Neural cell (in vitro differentiated cells): Measurements from ENCODE around the gene QPCT. TPM values are rescaled to one million over a fixed set of nuclear protein-coding genes. Genes with fewer than 3 reads are reported as not detected.

Experiments used
- H2AFZ ChIP-seq: fragments of 200-600, 300-800 bp; sonication (generic), shearing (Covaris generic); 2 replicates; pipeline ENCODE4 v1.6.0; 2014; ENCODE audit warnings: low read depth, mild to moderate bottlenecking, antibody characterized with exemption, low read length, moderate library complexity
- H3F3A ChIP-seq: fragments of 200-600 bp; shearing (Covaris generic); 2 replicates; pipeline ENCODE4 v1.6.1; 2016; ENCODE audit warnings: mild to moderate bottlenecking, moderate library complexity, mixed read lengths, antibody characterized with exemption, low read length; ENCODE audit not compliant: insufficient read depth, poor library complexity, severe bottlenecking
- H3K27ac ChIP-seq: fragments of 200-600, 300-800 bp; sonication (generic), shearing (Covaris generic); 2 replicates; pipeline ENCODE4 v1.5.1; 2014; ENCODE audit warnings: mild to moderate bottlenecking, low read length, moderate library complexity
- H3K27me3 ChIP-seq: fragments of 300-800, 200-600 bp; sonication (generic), shearing (Covaris generic); 2 replicates; pipeline ENCODE4 v1.6.0; 2014; ENCODE audit warnings: mild to moderate bottlenecking, low read depth, low read length, moderate library complexity; ENCODE audit not compliant: insufficient read depth
- H3K36me3 ChIP-seq: fragments of 300-800, 200-600 bp; sonication (generic), shearing (Covaris generic); 2 replicates; pipeline ENCODE4 v1.5.1; 2014; ENCODE audit warnings: mild to moderate bottlenecking, antibody characterized with exemption, low read length, moderate library complexity; ENCODE audit not compliant: insufficient read depth
- H3K4me2 ChIP-seq: fragments of 300-800, 200-600 bp; sonication (generic), shearing (Covaris generic); 2 replicates; pipeline ENCODE4 v1.6.0; 2014; ENCODE audit warnings: mild to moderate bottlenecking, low read length
- H3K4me3 ChIP-seq: fragments of 300-800, 200-600 bp; sonication (generic), shearing (Covaris generic); 2 replicates; pipeline ENCODE4 v1.5.1; 2014; ENCODE audit warnings: mild to moderate bottlenecking, low read length, moderate library complexity
- H3K79me2 ChIP-seq: fragments of 200-600 bp; shearing (Covaris generic); replicated peaks from 2 replicates; pipeline ENCODE4 v1.6.0; 2014; ENCODE audit warnings: mild to moderate bottlenecking, low read length, moderate library complexity; ENCODE audit not compliant: insufficient read depth
- H3K9ac ChIP-seq: fragments of 300-800, 200-600 bp; sonication (generic), shearing (Covaris generic); 2 replicates; pipeline ENCODE4 v1.6.1; 2016; ENCODE audit warnings: mild to moderate bottlenecking, low read length, mixed read lengths
- H3K9me2 ChIP-seq: fragments of 200-600 bp; shearing (Covaris generic); 2 replicates; pipeline ENCODE4 v1.6.1; 2016; ENCODE audit warnings: mild to moderate bottlenecking, low read length, mixed read lengths; ENCODE audit not compliant: insufficient read depth
- H3K9me3 ChIP-seq: fragments of 200-600, 300-800 bp; sonication (generic), shearing (Covaris generic); 2 replicates; pipeline ENCODE4 v1.6.1; 2016; ENCODE audit warnings: mild to moderate bottlenecking, mixed run types, low read length, moderate library complexity, mixed read lengths
- H4K20me1 ChIP-seq: fragments of 200-600 bp; shearing (Covaris generic); 2 replicates; pipeline ENCODE4 v1.6.1; 2016; ENCODE audit warnings: mild to moderate bottlenecking, mixed run types; ENCODE audit not compliant: insufficient read depth
- EP300 ChIP-seq: fragments of 450-650 bp; conservative IDR thresholded peaks from 2 replicates; pipeline ENCODE4 v1.6.1; 2014; ENCODE audit warnings: antibody characterized with exemption, mild to moderate bottlenecking, moderate library complexity; ENCODE audit not compliant: poor library complexity, severe bottlenecking
- EZH2 ChIP-seq: fragments of 200-600, 300-800 bp; shearing (Covaris generic), sonication (generic); IDR thresholded peaks from 2 replicates; pipeline ENCODE4 v1.6.1; 2014; ENCODE audit warnings: antibody characterized with exemption, low read length, borderline replicate concordance, mild to moderate bottlenecking; ENCODE audit not compliant: insufficient read depth, poor library complexity, severe bottlenecking
- MXI1 ChIP-seq: fragments of 450-650 bp; conservative IDR thresholded peaks from 2 replicates; pipeline ENCODE4 v1.6.1; 2014; ENCODE audit warnings: antibody characterized with exemption, mild to moderate bottlenecking; ENCODE audit not compliant: poor library complexity, severe bottlenecking
- POLR2AphosphoS5 ChIP-seq: IDR thresholded peaks from 2 replicates; pipeline ENCODE4 v1.6.1; 2012
- RAD21 ChIP-seq: fragments of 450-650 bp; conservative IDR thresholded peaks from 2 replicates; pipeline ENCODE4 v1.6.1; 2014; ENCODE audit warnings: antibody characterized with exemption, mild to moderate bottlenecking, moderate library complexity
- SMC3 ChIP-seq: fragments of 450-650 bp; conservative IDR thresholded peaks from 2 replicates; pipeline ENCODE4 v1.6.1; 2014; ENCODE audit warnings: antibody characterized with exemption, mild to moderate bottlenecking, moderate library complexity; ENCODE audit not compliant: poor library complexity
- TAF1 ChIP-seq: IDR thresholded peaks from 2 replicates; pipeline ENCODE4 v1.6.1; 2012; ENCODE audit warnings: low read depth
- polyA plus RNA-seq: library from polyadenylated mRNA; depleted of rRNA; stranded (reverse); fragments of >200 nt; gene quantifications from 2 replicates; pipeline ENCODE4 v1.2.3, GENCODE V29; 2014
- TF ChIP-seq, protein P1 (sequence below): fragments of 450-650 bp; IDR thresholded peaks from 2 replicates; pipeline ENCODE4 v1.5.1; 2014; ENCODE audit warnings: antibody characterized with exemption, mild to moderate bottlenecking, moderate library complexity; ENCODE audit not compliant: poor library complexity, severe bottlenecking
- TF ChIP-seq, protein P2 (sequence below): IDR thresholded peaks from 2 replicates; pipeline ENCODE4 v1.6.1; 2012; ENCODE audit warnings: borderline replicate concordance

Gene QPCT
- polyA plus RNA-seq, 1 donor from 2014 or later, result 2.3 TPM

DNA sequence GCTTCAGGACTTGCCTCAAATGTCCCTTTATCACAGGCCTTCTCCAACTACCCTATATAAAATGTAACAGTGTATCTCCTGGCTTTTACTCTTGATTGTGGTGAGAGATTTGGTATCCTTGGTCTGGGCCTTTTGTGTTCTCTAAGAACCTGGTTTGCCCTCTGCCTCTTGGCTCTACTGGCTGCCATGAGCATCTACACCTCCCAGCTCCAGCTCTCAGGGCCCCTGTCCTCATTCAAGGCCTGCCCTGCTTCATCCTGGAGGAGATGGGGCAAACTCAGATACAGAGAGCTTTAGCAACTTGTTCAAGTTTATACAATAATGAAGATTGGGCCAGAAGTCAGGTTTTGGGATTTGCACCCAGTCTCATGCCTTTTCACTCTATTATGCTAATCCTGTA, 45.0 kb downstream of the QPCT start:
- no peak overlapping the region for H3K4me2 ChIP-seq

GRCh38 chr2:37389989-37390765, 45.7 kb downstream of the QPCT start:
- H4K20me1 ChIP-seq, result no peaks in the 10 kb centered on the region
- no peaks in the 10 kb centered on the region for H3K27me3 ChIP-seq
- no peak overlapping the region for H3K4me3 ChIP-seq
- no peak overlapping the region for H3K9ac ChIP-seq
- H3K4me2 ChIP-seq, result no peak overlapping the region
- TF ChIP-seq POLR2AphosphoS5, result no peak
- TF ChIP-seq EZH2, result no peak
- TF ChIP-seq EP300, result no peak
- TF ChIP-seq TAF1, result no peak
- TF ChIP-seq SMC3, result no peak
- TF ChIP-seq, protein P1, sequence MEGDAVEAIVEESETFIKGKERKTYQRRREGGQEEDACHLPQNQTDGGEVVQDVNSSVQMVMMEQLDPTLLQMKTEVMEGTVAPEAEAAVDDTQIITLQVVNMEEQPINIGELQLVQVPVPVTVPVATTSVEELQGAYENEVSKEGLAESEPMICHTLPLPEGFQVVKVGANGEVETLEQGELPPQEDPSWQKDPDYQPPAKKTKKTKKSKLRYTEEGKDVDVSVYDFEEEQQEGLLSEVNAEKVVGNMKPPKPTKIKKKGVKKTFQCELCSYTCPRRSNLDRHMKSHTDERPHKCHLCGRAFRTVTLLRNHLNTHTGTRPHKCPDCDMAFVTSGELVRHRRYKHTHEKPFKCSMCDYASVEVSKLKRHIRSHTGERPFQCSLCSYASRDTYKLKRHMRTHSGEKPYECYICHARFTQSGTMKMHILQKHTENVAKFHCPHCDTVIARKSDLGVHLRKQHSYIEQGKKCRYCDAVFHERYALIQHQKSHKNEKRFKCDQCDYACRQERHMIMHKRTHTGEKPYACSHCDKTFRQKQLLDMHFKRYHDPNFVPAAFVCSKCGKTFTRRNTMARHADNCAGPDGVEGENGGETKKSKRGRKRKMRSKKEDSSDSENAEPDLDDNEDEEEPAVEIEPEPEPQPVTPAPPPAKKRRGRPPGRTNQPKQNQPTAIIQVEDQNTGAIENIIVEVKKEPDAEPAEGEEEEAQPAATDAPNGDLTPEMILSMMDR, result no peak
- TF ChIP-seq, protein P2, sequence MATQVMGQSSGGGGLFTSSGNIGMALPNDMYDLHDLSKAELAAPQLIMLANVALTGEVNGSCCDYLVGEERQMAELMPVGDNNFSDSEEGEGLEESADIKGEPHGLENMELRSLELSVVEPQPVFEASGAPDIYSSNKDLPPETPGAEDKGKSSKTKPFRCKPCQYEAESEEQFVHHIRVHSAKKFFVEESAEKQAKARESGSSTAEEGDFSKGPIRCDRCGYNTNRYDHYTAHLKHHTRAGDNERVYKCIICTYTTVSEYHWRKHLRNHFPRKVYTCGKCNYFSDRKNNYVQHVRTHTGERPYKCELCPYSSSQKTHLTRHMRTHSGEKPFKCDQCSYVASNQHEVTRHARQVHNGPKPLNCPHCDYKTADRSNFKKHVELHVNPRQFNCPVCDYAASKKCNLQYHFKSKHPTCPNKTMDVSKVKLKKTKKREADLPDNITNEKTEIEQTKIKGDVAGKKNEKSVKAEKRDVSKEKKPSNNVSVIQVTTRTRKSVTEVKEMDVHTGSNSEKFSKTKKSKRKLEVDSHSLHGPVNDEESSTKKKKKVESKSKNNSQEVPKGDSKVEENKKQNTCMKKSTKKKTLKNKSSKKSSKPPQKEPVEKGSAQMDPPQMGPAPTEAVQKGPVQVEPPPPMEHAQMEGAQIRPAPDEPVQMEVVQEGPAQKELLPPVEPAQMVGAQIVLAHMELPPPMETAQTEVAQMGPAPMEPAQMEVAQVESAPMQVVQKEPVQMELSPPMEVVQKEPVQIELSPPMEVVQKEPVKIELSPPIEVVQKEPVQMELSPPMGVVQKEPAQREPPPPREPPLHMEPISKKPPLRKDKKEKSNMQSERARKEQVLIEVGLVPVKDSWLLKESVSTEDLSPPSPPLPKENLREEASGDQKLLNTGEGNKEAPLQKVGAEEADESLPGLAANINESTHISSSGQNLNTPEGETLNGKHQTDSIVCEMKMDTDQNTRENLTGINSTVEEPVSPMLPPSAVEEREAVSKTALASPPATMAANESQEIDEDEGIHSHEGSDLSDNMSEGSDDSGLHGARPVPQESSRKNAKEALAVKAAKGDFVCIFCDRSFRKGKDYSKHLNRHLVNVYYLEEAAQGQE, result no peak
- no peak for TF ChIP-seq RAD21
- TF ChIP-seq MXI1, result no peak
- H3K27ac ChIP-seq, result no peak overlapping the region
- H3K36me3 ChIP-seq, result no peaks in the 10 kb centered on the region
- no peaks in the 10 kb centered on the region for H3F3A ChIP-seq
- no peak overlapping the region for H2AFZ ChIP-seq
- no peaks in the 10 kb centered on the region for H3K79me2 ChIP-seq
- no peaks in the 10 kb centered on the region for H3K9me3 ChIP-seq
- H3K9me2 ChIP-seq, result no peaks in the 10 kb centered on the region

More for the DNA sequence above, 45.0 kb downstream of the QPCT start:
- no peak for TF ChIP-seq MXI1
- TF ChIP-seq, protein P2, result no peak
- TF ChIP-seq EP300, result no peak
- TF ChIP-seq, protein P1, result no peak
- Histone ChIP-seq H3K79me2 (no peaks in the 10 kb centered on the region), H3K4me3 (no peak overlapping the region), H2AFZ (no peak overlapping the region), H3F3A (no peaks in the 10 kb centered on the region), H3K9me3 (no peaks in the 10 kb centered on the region), H4K20me1 (no peaks in the 10 kb centered on the region), H3K9ac (no peak overlapping the region), H3K27me3 (no peaks in the 10 kb centered on the region), H3K9me2 (no peaks in the 10 kb centered on the region), H3K27ac (no peak overlapping the region), H3K36me3 (no peaks in the 10 kb centered on the region)
